ENCODE results near the gene SUCO.

- TF ChIP-seq, protein P1, sequence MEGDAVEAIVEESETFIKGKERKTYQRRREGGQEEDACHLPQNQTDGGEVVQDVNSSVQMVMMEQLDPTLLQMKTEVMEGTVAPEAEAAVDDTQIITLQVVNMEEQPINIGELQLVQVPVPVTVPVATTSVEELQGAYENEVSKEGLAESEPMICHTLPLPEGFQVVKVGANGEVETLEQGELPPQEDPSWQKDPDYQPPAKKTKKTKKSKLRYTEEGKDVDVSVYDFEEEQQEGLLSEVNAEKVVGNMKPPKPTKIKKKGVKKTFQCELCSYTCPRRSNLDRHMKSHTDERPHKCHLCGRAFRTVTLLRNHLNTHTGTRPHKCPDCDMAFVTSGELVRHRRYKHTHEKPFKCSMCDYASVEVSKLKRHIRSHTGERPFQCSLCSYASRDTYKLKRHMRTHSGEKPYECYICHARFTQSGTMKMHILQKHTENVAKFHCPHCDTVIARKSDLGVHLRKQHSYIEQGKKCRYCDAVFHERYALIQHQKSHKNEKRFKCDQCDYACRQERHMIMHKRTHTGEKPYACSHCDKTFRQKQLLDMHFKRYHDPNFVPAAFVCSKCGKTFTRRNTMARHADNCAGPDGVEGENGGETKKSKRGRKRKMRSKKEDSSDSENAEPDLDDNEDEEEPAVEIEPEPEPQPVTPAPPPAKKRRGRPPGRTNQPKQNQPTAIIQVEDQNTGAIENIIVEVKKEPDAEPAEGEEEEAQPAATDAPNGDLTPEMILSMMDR (conservative IDR thresholded peaks at IDR 0.05; ENCODE audit: low read length), result no peak
- TF ChIP-seq EZH2phosphoT487 (IDR thresholded peaks at IDR 0.05; ENCODE audit: borderline replicate concordance), result no peak
Observed at GRCh38 chr1:172630868-172631267, 97.9 kb downstream of the SUCO start.
